ENCODE results near the gene TULP1.
A peak's percentile ranks its signal among the peaks of the same experiment; 100 is the strongest.

The TULP1 gene

GRCh38 chr6:35481226-35481625 is 31.5 kb downstream of the TULP1 start:
- no peak for DNase-seq

- DNase-seq = no peak
These were observed 32.5 kb downstream of the TULP1 start for GRCh38 chr6:35480176-35480575.

- DNase-seq = no peak
These were observed 34.4 kb downstream of the TULP1 start for GRCh38 chr6:35478259-35478658.

GRCh38 chr6:35477551-35478179 is 35.0 kb downstream of the TULP1 start:
- no peak for DNase-seq

- DNase-seq = no peak
These were observed 35.7 kb downstream of the TULP1 start for GRCh38 chr6:35477028-35477427.

- no peak for DNase-seq
These were observed 36.7 kb downstream of the TULP1 start for GRCh38 chr6:35476004-35476403.

- DNase-seq = no peak
These were observed 37.1 kb downstream of the TULP1 start for GRCh38 chr6:35475573-35475972.

GRCh38 chr6:35474942-35475570 is 37.6 kb downstream of the TULP1 start:
- no peak for DNase-seq

- DNase-seq = no peak
These were observed 38.4 kb downstream of the TULP1 start for GRCh38 chr6:35474131-35474941.

- no peak for DNase-seq
These were observed 38.9 kb downstream of the TULP1 start for GRCh38 chr6:35473850-35474130.

- no peak for DNase-seq
These were observed 39.4 kb downstream of the TULP1 start for GRCh38 chr6:35473075-35473849.

GRCh38 chr6:35471836-35472345 is 40.8 kb downstream of the TULP1 start:
- DNase-seq = no peak

- DNase-seq = no peak
These were observed 42.0 kb downstream of the TULP1 start for GRCh38 chr6:35470663-35471120.

GRCh38 chr6:35469751-35470662 is 42.7 kb downstream of the TULP1 start:
- no peak for DNase-seq

- DNase-seq = no peak
These were observed 43.5 kb downstream of the TULP1 start for GRCh38 chr6:35468980-35469750.

- peak; percentile 94 for DNase-seq
These were observed 44.3 kb downstream of the TULP1 start, which contains the start of gene RPL10A for GRCh38 chr6:35468181-35468979. TSS of gene RPL10A (plus strand) at chr6:35468401. CDS start at chr6:35468435, 34 bp downstream.

- no peak for DNase-seq
These were observed 47.0 kb downstream of the TULP1 start for GRCh38 chr6:35465646-35466045.

GRCh38 chr6:35463292-35463691 is 49.4 kb downstream of the TULP1 start:
- no peak for DNase-seq

- no peak for DNase-seq
These were observed 51.4 kb downstream of the TULP1 start for GRCh38 chr6:35461270-35461669.

GRCh38 chr6:35457907-35458306 is 54.8 kb downstream of the TULP1 start:
- no peak for DNase-seq
